H9 (cell line): ENCODE results near the gene CBY1. TPM values are rescaled to one million over a fixed set of nuclear protein-coding genes. Genes with fewer than 3 reads are reported as not detected.
A peak's percentile ranks its signal among the peaks of the same experiment; 100 is the strongest.

ENCODE experiments used
- DNase-seq: peaks from one replicate; pipeline ENCODE4 v3.0.0-alpha.2; 2017
- H2AFZ ChIP-seq: one replicate; pipeline ENCODE4 v1.6.1; 2013; ENCODE audit warnings: mild to moderate bottlenecking, low read length, control low read depth, moderate library complexity
- H2AK5ac ChIP-seq: 2 replicates; pipeline ENCODE4 v1.6.1; 2013; ENCODE audit warnings: low read length, control low read depth, mixed read lengths; ENCODE audit not compliant: insufficient read length
- H2BK120ac ChIP-seq: one replicate; pipeline ENCODE4 v1.6.1; 2013; ENCODE audit warnings: low read depth, mild to moderate bottlenecking, low read length, control low read depth, inconsistent platforms; ENCODE audit not compliant: poor library complexity, severe bottlenecking
- H2BK12ac ChIP-seq: 2 replicates; pipeline ENCODE4 v1.6.1; 2013; ENCODE audit warnings: low read length, control low read depth, mixed read lengths, low read depth; ENCODE audit not compliant: insufficient read length
- H2BK15ac ChIP-seq: 2 replicates; pipeline ENCODE4 v1.6.1; 2013; ENCODE audit warnings: low read depth, low read length, control low read depth
- H2BK20ac ChIP-seq: one replicate; pipeline ENCODE4 v1.6.1; 2013; ENCODE audit warnings: low read depth, mild to moderate bottlenecking, low read length, control low read depth, inconsistent platforms; ENCODE audit not compliant: poor library complexity, severe bottlenecking
- H2BK5ac ChIP-seq: 2 replicates; pipeline ENCODE4 v1.6.1; 2013; ENCODE audit warnings: low read length, control low read depth, mixed read lengths; ENCODE audit not compliant: insufficient read length
- H3K14ac ChIP-seq: 2 replicates; pipeline ENCODE4 v1.6.1; 2013; ENCODE audit warnings: low read length, control low read depth; ENCODE audit not compliant: insufficient read depth
- H3K18ac ChIP-seq: 2 replicates; pipeline ENCODE4 v1.6.1; 2013; ENCODE audit warnings: low read depth, mild to moderate bottlenecking, mixed read lengths, low read length, control low read depth; ENCODE audit not compliant: insufficient read length
- H3K23ac ChIP-seq: 2 replicates; pipeline ENCODE4 v1.6.1; 2013; ENCODE audit warnings: low read length, control low read depth, mixed read lengths, low read depth; ENCODE audit not compliant: insufficient read length
- H3K23me2 ChIP-seq: 2 replicates; pipeline ENCODE4 v1.6.1; 2013; ENCODE audit warnings: low read depth, mild to moderate bottlenecking, mixed read lengths, low read length, control low read depth; ENCODE audit not compliant: insufficient read length, poor library complexity, severe bottlenecking
- H3K27ac ChIP-seq: 2 replicates; pipeline ENCODE4 v1.5.1; 2013; ENCODE audit warnings: low read length, control low read depth, mixed read lengths, low read depth; ENCODE audit not compliant: insufficient read length
- H3K27me3 ChIP-seq: 2 replicates; pipeline ENCODE4 v1.6.1; 2013; ENCODE audit warnings: low read length, control low read depth, inconsistent platforms; ENCODE audit not compliant: insufficient read depth
- H3K4ac ChIP-seq: 2 replicates; pipeline ENCODE4 v1.6.1; 2013; ENCODE audit warnings: low read depth, mild to moderate bottlenecking, control low read depth, inconsistent platforms, low read length, moderate library complexity
- H3K4me1 ChIP-seq: 2 replicates; pipeline ENCODE4 v1.6.1; 2013; ENCODE audit warnings: low read length, control low read depth, inconsistent platforms; ENCODE audit not compliant: insufficient read depth
- H3K4me2 ChIP-seq: 2 replicates; pipeline ENCODE4 v1.6.1; 2013; ENCODE audit warnings: low read length, control low read depth, mixed read lengths; ENCODE audit not compliant: insufficient read length, insufficient read depth
- H3K56ac ChIP-seq: 2 replicates; pipeline ENCODE4 v1.6.1; 2013; ENCODE audit warnings: low read depth, mild to moderate bottlenecking, mixed read lengths, low read length, control low read depth; ENCODE audit not compliant: insufficient read length
- H3K79me1 ChIP-seq: 2 replicates; pipeline ENCODE4 v1.6.1; 2013; ENCODE audit warnings: low read depth, mild to moderate bottlenecking, moderate library complexity, low read length, control low read depth, inconsistent platforms; ENCODE audit not compliant: insufficient read depth, poor library complexity, severe bottlenecking
- H3K79me2 ChIP-seq: 2 replicates; pipeline ENCODE4 v1.6.1; 2013; ENCODE audit warnings: low read length, control low read depth, inconsistent platforms; ENCODE audit not compliant: insufficient read depth
- H3K9ac ChIP-seq: 2 replicates; pipeline ENCODE4 v1.6.1; 2013; ENCODE audit warnings: low read length, control low read depth, mixed read lengths; ENCODE audit not compliant: insufficient read length; ENCODE audit errors: extremely low read depth
- H3K9me3 ChIP-seq: one replicate; pipeline ENCODE4 v1.6.1; 2013; ENCODE audit warnings: low read depth, low read length, inconsistent platforms; ENCODE audit not compliant: control insufficient read depth
- H3T11ph ChIP-seq: one replicate; pipeline ENCODE4 v1.6.1; 2013; ENCODE audit warnings: mild to moderate bottlenecking, low read length, control low read depth, inconsistent platforms
- H4K20me1 ChIP-seq: one replicate; pipeline ENCODE4 v1.6.1; 2013; ENCODE audit not compliant: control insufficient read depth, insufficient read length, insufficient read depth
- H4K5ac ChIP-seq: 2 replicates; pipeline ENCODE4 v1.6.1; 2013; ENCODE audit warnings: low read depth, mild to moderate bottlenecking, mixed read lengths, low read length, control low read depth; ENCODE audit not compliant: insufficient read length
- H4K8ac ChIP-seq: replicated peaks from 2 replicates; pipeline ENCODE4 v1.6.1; 2013; ENCODE audit warnings: low read length, control low read depth, mixed read lengths, low read depth; ENCODE audit not compliant: insufficient read length
- H4K91ac ChIP-seq: 2 replicates; pipeline ENCODE4 v1.6.1; 2013; ENCODE audit warnings: low read depth, mild to moderate bottlenecking, moderate library complexity, mixed read lengths, low read length, control low read depth; ENCODE audit not compliant: insufficient read length
- H3K27ac Mint-ChIP-seq, 3 experiments: 2 replicates in 2 of 3; 3 replicates in 1 of 3; pipeline ENCODE4 v1.8.0; 2020 to 2021; ENCODE audit warnings: mixed read lengths in 3 of 3, mild to moderate bottlenecking in 1 of 3, moderate library complexity in 1 of 3
- H3K27me3 Mint-ChIP-seq: 2 replicates; pipeline ENCODE4 v1.8.0; 2021; ENCODE audit warnings: low read depth, mild to moderate bottlenecking, moderate library complexity, mixed read lengths
- H3K36me3 Mint-ChIP-seq, 3 experiments: 2 replicates in 2 of 3; 3 replicates in 1 of 3; pipeline ENCODE4 v1.8.0; 2020 to 2021; ENCODE audit warnings: low read depth in 3 of 3, mixed read lengths in 3 of 3; ENCODE audit not compliant: insufficient read depth in 1 of 3
- H3K4me1 Mint-ChIP-seq, 2 experiments: 2 replicates each; pipeline ENCODE4 v1.8.0; 2020; ENCODE audit warnings: mixed read lengths in 2 of 2
- H3K4me3 Mint-ChIP-seq, 2 experiments: 2 replicates in 1 of 2; 3 replicates in 1 of 2; pipeline ENCODE4 v1.8.0; 2020 to 2021; ENCODE audit warnings: mild to moderate bottlenecking in 2 of 2, mixed read lengths in 2 of 2, moderate library complexity in 1 of 2
- H3K9me3 Mint-ChIP-seq, 2 experiments: 2 replicates in 1 of 2; 3 replicates in 1 of 2; pipeline ENCODE4 v1.8.0; 2020; ENCODE audit warnings: mild to moderate bottlenecking in 2 of 2, mixed read lengths in 2 of 2, moderate library complexity in 1 of 2
- CTCF ChIP-seq: fragments of 200-600 bp; sonication (generic); conservative IDR thresholded peaks from 3 replicates; pipeline ENCODE4 v1.8.0; 2021; ENCODE audit warnings: antibody characterized with exemption, mild to moderate bottlenecking
- WGBS: extraction: QIAGEN DNeasy Blood & Tissue Kit; methylation state at CpG from one replicate; pipeline ENCODE4 v1.1.7; 2013; ENCODE audit warnings: missing lambda C conversion rate, low lambda C conversion rate, mixed read lengths; ENCODE audit not compliant: insufficient read length; ENCODE audit errors: extremely low coverage; 5-methylcytosine and 5-hydroxymethylcytosine counted together
- total RNA-seq: library from RNA; stranded (reverse); gene quantifications from 2 replicates; pipeline ENCODE4 v1.2.1, GENCODE V29; 2021

CBY1 gene
- total RNA-seq, 1 experiment from 2014 or later = 26.6 TPM

DNA sequence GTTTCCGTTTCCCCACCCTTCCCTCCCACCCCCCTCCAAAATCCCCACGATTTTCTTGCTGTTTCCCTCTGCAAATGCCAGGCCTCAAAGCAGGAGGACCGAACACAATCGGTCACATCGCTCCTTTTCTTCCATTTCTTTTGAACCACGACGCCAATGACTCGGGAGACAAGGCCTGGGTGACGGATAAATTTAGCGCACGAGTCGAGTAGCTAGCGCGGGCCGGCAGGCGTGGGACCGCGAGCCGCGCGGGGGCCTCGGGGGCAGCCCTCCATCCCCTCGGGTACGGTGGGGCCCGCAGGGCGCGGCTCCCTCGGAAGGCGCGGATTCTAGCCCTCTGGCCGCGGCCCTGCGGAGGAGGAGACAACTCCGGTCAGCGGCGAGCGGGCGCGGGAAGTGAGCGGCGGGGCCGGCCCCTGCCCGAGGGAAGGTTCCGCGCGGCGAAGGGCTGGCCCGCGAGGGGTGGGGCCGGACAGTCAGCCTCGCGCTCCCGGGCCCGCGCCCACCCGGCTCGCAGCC, 43.9 kb downstream of the CBY1 start:
- Mint-ChIP-seq H3K36me3 (peaks cover 3 to 21% (median 3%) of the 10 kb centered on the region in 3 experiments; a peak in 6 of 7 replicates), H3K27me3 (no peaks in the 10 kb centered on the region; the same call in 1 of the 2 replicates), H3K4me3 (peak overlapping the region; percentile 93 to 99), H3K4me1 (peaks cover 50 to 60% of the 10 kb centered on the region in 2 experiments), H3K9me3 (no peaks in the 10 kb centered on the region), H3K27ac (peak overlapping the region in 2 of 3 experiments; percentile 69 to 98; a peak in 3 of 7 replicates)
- no peak for TF ChIP-seq CTCF
- H3K23ac ChIP-seq = no peak overlapping the region
- peak overlapping the region; percentile 19; the same call in 1 of the 2 replicates for H2BK15ac ChIP-seq
- H4K8ac ChIP-seq = no peak overlapping the region
- H2BK5ac ChIP-seq = no peak overlapping the region
- H3K4me1 ChIP-seq = peaks cover 11% of the 10 kb centered on the region
- H4K20me1 ChIP-seq = no peaks in the 10 kb centered on the region
- H2AFZ ChIP-seq = no peak overlapping the region
- peak overlapping the region; percentile 47 for H3K18ac ChIP-seq
- no peak overlapping the region for H3K56ac ChIP-seq
- H2BK120ac ChIP-seq = no peak overlapping the region
- WGBS = no CpG with 5 or more reads among the region's 57 CpGs
- H3K9me3 ChIP-seq = no peaks in the 10 kb centered on the region
- H3T11ph ChIP-seq = no peak overlapping the region
- peak overlapping the region; percentile 79 for H3K9ac ChIP-seq
- no peak for DNase-seq
- no peak overlapping the region for H4K91ac ChIP-seq
- peaks cover 9% of the 10 kb centered on the region for H3K79me2 ChIP-seq
- H3K23me2 ChIP-seq = peaks cover 15% of the 10 kb centered on the region
- no peak overlapping the region for H3K27ac ChIP-seq
- peak overlapping the region; percentile 89 for H3K14ac ChIP-seq
- H4K5ac ChIP-seq = no peak overlapping the region
- peak overlapping the region; percentile 40 for H2BK12ac ChIP-seq
- peak overlapping the region; percentile 72 for H3K4me2 ChIP-seq
- H3K27me3 ChIP-seq = no peaks in the 10 kb centered on the region
- no peak overlapping the region for H2BK20ac ChIP-seq
- H2AK5ac ChIP-seq = no peak overlapping the region
- H3K4ac ChIP-seq = no peak overlapping the region
- no peaks in the 10 kb centered on the region for H3K79me1 ChIP-seq
